IPS-NIHi7 (cell line): ENCODE results near the gene STRA6.

ENCODE experiments used
- DNase-seq: peaks from one replicate; pipeline ENCODE4 v3.0.0; 2012; ENCODE audit warnings: mixed read lengths; ENCODE audit errors: extremely low spot score

The STRA6 gene

DNA sequence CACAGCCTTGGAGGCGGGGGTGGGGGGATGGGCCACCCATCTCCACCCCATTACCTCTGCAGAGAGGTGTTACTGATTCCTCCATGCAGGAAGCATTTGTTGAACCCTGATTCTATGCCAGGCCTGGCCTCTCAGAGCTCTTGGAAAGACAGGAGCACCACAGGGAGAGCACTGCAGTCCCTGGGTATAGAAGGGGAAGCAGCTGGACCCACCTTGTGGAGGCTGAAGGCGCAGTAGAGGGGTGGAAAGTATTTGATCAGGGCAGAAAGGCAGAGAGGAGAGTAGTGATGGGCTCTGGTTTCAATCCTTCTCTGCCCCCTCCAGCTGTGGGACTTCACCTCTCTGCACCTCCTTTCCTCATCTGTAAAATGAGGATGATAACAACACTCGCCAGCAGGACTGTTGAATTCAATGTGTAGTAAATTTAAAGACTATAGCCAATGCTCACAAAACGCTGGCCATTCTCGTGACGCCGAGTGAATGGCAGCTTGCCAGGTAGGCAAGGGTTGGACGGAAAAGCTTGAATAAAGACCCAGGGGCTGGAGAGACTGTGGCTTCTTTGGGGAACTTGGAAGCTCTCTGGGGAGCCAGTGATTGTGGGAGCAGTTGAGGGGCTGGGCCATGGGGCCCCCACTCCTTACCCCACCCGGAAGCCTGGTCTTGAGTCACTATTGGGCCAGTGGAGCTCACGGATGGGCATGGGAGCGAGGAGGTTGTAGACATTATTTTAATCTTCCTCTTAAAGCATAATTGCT is 25.6 kb upstream of the STRA6 start:
- no peak for DNase-seq

DNA sequence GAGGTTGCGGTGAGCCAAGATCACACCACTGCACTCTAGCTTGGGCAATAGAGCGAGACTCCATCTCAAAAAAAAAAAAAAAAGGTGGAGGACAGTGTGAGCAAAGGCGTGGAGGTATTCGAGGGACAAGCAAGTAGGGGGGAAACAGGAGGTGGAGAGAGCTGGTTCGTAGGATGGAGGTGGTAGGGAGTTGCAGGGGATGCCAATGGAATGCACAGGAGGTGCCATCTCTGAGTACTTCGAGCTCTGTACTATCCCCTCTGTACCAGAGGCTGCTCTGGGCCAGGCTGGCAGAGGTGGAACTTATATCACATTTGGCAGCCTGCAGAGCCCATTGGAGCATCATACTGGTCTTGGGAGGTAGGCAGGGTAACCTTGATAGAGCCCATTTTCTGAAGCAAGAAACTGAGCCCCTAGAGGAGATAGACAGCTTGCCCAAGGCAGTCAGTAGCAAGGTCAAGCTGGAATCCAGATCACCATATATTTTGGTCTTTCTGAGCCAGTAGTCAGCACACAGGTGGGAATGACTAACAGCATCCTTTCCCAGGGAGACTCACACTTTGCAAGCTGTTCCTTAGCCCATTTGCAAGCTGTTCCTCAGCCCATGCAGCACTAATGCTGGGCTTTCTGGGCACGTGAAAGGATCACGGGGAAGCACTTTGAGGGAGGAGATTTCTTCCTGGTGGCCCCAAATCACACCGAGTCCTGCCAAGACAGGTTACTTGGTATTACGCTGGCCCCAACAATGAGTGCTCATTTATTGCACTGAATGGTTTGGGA is 24.4 kb upstream of the STRA6 start:
- DNase-seq = no peak

DNA sequence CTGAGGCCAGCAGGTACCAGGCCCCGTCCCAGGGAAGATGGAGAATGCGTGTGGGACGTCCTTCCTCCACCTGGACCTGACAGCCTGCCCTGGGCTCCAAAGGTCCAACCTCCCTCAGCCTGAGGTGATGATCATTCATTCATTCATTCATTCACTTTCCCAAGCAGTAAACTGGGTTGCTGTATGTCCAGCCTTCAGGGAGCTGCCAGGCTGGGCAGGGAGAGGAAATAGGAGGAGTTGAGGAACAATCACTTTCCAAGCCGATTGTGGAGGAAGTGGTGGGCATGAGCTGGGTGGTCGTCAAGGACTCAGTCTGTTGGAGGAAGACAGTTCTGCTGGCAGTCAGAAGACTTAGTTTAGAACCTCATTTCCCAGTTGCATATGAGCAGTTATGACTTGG is 23.3 kb upstream of the STRA6 start:
- DNase-seq = no peak

DNA sequence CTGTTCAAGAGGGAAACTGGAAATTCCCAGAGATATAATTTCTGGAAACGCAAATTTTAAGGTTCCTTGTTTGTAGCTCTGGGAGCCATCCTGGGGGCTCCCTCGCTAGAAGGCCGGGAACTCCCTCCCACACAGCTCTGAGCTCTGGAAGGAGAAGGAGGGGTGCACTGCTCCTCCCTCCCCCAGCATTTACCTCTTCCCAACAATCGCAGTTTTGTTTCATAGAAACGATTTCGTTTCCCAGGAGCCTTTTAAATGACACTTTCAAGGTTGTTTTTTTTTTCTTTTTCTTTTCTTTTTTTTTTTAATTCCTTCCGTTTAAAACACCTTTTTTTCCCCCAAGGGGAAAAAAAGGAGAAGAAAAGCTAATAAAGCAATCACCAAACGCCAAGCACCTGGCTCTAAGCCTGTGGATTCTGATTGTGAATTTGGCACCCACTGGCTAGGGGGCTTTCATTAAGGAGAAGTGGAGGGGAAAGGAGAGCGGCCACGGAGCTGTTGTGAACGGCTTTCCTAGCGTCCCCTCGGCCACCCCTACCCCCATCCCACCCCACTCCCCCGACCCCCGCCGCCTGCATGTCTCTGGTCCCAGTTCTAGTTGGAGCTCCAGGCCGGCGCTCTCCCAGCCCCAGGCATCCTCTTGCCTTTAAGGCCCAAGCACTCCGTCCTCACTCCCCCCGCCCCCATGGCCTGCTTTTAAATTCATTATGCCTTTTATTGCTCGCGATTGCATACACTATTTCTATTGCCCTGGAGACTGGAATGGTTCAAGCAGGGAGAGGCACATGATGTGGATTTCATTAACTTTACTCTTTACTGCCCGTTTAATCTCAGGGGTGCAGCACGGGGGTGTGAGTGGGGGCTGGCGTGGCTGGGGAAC is 19.9 kb upstream of the STRA6 start:
- no peak for DNase-seq

DNA sequence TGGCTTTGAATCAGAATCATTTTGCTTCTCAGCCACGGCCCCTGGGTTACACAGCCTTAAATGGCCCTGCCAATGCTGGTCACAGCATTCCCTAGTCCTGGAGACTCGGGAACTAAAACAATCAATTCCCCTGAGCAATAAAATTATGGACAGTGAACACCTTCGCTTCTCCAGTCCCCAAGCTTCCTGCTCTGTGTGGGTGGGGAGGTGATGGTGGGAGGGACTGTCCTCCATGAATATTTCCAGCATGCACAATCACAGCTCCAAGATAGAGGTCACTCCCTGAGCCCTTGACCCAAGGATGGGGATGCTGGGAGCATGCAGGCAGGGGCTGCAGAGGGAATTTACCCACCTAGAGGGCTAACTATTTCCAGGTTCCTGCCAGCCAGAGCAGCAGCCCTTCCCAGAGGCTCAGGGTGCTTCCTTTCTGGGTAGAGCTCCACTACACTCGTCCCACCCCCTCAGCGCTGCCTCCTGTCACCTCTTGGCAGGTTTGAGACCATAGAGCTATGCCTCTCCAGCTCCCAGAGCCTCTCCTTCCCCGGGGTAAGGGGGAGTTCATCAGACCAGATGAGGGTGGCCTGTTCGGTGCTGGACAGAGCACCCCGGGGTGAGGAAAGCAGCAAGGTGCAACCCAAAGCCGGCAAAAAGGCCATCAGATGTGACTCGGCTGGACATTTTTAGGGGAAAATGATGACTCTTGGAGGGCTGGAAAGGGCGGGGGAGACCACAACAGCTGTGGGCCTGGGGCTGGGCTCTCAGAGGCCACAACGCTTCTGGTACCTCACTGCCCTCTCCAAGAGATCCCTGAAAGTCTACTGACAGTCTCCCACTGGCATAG is 19.0 kb upstream of the STRA6 start:
- DNase-seq = no peak

DNA sequence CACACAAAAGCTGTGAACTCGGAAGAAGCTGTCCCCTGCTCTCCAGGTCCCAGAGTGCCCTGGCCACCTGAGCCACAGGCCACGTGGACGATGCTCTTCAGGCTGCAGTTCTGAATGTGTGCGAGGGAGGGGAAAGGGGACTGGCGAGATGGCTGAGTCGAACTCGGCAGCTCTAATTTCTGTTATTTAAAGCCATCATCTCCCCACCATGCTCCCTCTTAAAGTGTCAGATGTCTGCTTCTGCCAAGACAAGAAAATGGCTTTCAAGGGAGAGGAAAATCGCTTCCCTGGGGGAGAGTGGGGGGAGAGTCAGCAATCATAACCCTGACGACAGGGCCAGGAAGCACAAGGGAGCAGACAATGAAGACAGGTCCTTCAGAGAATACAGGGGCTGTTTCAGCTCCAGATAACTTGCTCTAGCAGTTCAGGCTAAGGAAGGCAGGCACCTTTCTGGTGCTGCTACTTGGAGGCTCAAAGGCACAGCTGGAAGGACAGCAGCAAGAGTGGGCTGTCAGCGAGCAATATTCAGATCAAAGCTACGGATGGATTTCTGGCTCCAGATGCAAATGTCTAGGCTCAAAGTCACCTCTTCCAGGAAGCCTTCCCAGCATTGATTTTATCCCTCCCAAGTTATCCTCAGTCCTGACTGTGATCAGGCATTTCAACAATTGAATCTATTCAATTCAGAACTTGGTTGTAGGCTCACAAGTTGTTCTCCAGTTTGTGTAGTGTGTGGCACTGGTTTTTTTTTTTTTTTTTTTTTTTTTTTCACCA is 18.1 kb upstream of the STRA6 start:
- DNase-seq = no peak

DNA sequence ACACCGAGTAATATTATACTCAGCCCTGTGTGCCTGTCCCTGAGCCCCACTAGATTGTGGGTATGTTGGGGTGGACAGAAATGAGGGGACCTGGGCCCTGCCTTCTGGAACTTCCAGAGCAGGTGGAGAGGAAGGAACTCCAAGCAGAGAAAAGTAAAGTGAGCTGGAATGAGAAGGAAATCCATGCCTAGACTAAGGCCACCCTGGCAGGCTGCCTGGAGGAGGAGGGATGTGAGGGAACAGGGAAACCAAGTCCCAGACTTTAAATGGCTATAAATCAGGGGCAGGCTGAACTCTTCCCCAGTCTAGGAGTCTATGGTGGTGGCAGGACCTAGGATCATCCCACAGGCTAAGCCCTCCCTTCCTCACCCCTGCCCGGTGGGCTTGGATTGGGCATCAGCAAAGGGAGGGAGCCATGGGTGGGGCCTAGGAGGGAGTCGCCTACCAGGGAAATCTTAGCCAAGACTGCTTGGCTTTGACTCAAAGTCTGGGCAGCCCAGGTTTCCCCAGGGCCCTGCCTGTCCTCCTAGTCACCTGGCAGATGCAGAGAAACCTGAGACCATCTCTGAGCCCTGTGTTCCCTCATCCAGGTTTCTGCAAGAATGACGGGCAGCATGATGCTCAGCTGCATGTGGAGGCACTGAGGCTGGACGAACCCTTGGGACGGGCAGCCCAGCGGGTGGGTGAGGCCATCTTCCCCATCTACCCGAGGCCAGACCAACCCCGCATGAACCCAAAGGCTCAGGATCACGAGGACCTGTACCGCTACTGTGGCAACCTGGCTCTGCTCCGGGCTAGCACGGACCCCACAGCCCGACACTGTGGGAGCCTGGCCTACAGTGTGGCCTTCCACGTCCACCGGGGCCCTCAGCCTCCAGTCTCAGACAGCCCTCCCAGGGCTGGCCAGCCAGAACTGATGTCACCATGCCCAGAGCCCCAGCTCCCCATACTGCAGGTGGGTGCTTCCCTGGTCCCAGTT is 15.6 kb upstream of the STRA6 start:
- DNase-seq = no peak

DNA sequence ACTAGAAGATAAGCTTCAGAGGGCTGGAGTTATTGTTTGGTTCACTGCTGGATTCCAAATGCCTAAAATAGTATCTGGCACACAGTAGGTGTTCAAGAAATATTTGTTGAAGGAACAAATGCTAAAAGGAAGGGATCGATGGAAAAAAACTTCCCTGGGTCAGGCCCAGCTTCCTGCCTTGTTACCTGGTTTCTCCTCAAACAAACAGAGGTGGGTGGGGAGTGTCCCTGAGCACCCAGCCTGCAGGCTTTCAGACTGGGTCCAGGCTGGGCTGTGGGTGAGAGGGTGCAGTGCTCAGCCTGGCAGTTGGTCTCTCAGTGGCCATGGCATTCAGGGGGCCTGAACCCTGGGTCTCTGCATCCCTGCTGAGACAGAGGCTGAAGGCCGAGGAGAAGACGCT is 14.4 kb upstream of the STRA6 start:
- DNase-seq = no peak

DNA sequence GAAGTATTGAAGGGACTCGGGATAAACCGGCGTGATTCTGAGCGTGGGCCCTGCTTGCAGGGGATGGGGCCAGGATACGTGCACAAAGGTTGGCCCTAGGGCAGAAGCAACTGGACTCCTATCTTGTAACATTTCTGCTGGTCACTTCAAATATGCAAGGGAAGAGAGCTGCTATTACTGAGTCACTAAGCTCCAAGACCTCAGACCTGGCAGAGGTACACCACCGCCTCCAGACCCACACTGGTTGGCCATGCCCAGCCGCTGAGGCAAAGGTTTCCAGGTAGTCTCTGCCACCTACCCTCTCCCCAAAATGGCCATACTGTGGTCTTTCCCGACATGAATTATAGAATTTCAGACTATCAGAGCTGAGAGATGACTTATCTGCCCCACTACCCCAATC is 13.4 kb upstream of the STRA6 start:
- DNase-seq = no peak

DNA sequence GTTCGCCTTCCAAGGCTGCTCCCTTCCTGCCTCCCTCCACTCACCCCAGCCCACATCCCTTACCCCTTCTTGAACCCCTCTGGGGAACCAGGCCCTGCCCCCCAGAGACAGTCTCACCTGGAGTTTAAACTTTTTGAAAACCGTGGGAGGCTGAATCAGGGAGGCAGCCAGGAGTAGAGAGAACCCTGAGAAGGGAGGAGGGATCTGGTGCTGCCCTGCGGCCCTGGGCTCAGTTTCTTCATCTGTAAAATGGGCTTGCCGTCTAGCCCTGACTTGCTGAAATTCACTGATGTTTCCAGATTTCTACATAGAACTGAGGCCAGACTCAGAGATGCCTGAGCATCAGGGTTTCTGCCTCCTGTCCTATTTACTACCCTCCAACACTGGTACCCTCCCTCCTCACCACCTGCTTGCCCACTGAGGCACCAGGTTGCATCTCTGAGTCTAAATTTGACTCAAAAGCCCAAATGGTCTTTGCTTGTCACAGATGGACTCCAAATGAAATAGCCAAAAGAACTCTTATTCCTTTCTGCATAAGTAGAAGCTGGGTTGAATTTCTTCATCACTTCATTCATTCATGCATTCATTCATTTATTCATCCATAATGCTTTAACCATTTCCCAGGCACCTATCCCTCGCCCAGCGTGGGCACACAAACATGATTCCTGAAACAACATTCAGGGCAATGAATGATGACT is 11.9 kb upstream of the STRA6 start:
- DNase-seq = no peak

DNA sequence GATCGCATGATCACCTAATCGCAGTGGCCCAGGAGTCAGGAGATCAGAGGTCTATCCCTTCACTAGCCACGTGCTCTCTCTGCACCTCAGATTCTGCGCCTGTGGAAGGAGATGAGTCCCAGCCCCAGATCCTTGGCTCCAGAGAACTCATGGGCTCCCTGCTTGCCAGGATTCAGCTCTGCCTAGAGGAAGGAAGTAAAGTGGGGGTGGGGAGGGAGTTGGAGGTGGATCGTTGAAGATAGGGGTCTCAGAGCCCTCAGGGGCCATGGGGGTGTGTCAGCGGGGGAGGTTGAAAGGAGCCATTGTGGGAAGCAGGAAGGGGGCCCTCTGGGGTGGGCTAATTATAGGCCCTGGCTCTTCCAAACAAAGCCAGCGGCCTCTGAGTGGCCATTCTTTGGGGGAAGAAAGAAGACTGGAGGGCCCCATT is 11.3 kb upstream of the STRA6 start:
- DNase-seq = peak; percentile 66

DNA sequence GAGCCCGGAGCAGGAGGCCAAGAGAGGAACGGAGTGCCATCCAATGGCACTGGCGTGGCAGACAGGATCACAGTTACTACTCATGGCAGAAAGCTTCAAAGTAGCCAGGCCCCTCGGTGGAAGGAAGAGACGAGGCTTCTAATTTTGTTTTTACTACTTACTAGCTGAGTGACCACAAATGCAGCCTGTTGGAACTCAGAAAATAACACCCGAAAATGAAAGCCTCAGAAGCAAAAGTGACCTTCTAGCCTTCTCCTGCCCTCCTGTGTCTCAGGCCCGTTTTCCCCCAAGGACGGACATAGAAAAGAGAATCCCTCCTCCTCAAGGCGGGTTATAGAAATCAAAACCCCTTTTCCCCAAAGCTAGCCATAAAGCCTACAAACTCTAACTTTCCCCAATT is 9.9 kb upstream of the STRA6 start:
- no peak for DNase-seq

DNA sequence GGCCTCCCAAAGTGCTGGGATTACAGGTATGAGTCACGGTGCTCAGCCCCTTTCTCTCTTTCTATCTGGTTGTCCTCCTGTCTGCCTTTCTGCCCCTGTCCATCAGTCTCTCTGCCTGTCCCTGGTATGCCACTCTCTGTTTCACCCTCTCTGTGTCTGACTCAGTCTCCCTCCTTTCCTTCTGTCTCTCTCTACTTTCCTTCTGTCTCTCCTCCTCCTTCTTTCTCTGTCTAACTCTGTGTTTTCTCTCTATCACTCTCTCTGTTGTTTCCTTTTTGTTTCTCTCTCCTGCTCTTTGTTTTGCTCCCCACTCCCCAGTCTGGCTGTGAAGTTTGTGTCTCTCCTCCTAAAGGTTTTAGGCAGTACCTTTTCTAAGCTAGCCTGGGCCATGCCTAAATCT is 9.1 kb upstream of the STRA6 start:
- DNase-seq = no peak

DNA sequence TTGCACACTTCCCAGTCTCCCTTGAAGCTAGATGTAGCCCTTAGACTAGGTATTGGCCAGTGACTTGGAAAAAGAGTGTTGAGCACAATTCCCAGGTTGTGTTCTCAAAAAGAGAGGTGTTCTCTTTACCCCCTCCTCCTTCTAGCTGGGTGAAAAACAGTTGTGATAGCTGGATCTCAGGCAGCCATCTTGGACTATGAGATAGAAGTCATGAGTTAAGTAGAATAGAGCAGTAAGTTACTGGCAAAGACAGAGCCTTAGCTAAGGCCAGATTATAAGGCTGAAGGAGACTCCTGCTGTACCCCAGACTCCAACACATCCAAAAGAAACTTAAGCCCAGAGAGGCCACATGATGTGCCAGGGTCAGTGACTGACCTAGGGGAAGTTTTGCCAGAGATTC is 8.1 kb upstream of the STRA6 start:
- no peak for DNase-seq

DNA sequence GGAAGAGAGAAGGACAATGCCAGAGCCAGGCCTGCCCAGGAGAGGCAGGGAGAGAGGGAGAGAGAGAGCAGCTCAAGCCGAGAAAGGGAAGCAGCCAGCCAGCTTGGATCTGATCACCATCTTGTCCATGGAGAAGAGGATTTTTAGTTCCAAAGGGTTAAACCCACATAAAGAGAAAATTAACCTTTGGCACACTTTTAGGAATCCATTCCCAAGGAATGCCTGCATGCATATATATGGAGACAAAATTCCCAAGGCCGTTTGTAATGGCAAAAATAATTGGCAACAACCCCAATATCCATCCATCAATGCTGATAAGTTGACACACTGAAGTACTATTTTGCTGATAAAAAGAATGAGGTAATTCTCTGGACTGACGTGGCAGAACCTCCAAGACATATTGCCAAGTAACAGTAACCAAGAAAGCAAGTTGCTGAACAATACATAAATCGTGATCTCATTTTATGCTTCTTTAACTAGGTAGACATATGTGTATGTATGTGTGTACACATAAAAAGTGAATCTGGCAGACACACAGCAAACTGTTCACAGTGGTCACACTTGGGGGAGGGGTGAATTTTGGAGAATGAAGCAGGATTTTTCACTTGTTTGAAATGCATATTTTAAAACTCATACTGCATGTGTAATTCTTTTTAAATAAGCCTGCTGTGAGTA is 7.5 kb upstream of the STRA6 start:
- no peak for DNase-seq

DNA sequence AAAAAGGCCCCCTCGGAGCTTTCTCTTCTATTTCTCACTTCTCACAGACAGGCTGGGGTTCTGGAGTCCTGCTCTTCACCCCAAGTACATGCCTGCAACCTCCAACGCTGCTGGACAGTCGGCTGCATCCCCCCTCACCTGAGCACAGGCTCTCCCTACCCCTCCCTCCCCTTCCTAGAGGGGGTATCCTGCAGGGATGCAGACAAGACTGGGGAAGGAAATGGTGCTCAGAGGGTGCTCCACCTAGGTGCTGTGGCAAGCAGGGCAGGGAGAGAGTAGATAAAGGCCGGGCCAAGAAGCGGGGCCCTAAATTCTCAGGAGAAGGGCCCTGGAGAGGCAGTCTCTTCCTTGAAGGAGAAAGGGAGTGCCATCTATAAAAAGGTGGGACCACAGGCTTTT is 7.0 kb upstream of the STRA6 start:
- DNase-seq = no peak

DNA sequence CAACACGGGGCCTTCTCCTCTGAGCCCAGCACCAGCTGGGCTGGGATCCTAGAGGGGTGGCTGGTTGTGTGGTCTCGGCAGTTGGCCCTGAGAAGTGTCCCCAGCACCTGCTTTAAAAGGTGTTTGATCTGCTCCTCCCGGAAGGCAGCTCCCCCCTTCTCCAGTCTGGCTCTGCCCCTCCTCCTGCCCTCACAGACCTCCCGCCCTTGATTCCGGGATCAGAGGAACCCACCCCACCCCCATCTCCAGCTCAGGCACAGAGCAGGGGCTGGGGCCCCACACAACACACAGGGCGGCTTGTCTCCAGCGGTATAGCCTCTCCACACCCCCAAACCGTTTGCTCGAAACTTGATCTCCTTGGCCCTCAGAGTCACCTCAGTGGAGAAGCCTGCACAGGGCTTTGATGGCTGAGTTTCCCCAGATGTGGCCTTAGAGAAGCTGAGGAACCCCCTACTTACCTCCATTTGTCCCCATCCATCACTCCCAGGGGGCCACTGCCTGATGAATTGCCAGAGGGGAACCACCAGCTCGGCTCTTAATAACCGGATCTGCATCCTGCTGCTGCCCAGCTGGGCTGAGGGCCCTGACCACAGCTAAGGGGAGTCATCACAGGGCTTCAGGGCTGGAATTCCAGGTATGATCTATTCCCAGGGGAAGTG is 6.4 kb upstream of the STRA6 start:
- DNase-seq = peak; percentile 77

DNA sequence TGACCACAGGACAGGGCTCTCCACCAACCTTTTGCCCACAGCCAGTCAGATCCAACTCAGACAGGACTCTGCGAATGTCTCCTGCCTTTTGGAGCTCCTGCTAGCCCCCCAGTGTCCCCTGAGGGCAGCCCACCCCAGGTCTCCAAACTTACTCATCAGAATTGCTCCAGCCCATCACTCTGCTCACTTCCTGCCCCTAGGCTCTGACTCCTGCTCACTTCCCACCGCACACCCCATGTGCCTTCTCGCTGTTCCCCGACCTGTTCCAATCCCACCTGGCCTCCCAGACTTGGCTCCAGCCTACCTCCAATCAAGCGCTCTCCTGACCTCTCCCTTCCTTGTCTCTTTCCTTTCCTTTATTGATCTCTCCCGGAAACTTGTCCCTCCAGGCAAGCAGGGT is 5.9 kb upstream of the STRA6 start:
- DNase-seq = no peak
